Neutrophil (primary cell): ENCODE measurements around the gene RBM4B.

ENCODE experiments used
- H3K27ac ChIP-seq: fragments of 200-600 bp; sonication (generic); 2 replicates; pipeline ENCODE4 v1.5.1; 2016; ENCODE audit warnings: mild to moderate bottlenecking, moderate library complexity
- H3K27me3 ChIP-seq: fragments of 200-600 bp; sonication (generic); 2 replicates; pipeline ENCODE4 v1.6.0; 2016; ENCODE audit warnings: mild to moderate bottlenecking
- H3K36me3 ChIP-seq: fragments of 200-600 bp; sonication (generic); 2 replicates; pipeline ENCODE4 v1.5.1; 2017
- H3K4me1 ChIP-seq, 2 experiments: fragments of 200-600 bp in 1 of 2; sonication (generic) in 1 of 2; 1 replicate in 1 of 2; 2 replicates in 1 of 2; pipeline versions ENCODE4 v1.5.1 to v1.6.1; 2013 to 2016; ENCODE audit warnings: low read depth in 1 of 2, low read length in 1 of 2, mild to moderate bottlenecking in 1 of 2, moderate library complexity in 1 of 2; ENCODE audit not compliant: control insufficient read depth in 1 of 2, insufficient read depth in 1 of 2
- H3K4me3 ChIP-seq, 2 experiments: fragments of 200-600 bp in 1 of 2; sonication (generic) in 1 of 2; 1 replicate in 1 of 2; 2 replicates in 1 of 2; pipeline ENCODE4 v1.5.1; 2013 to 2016; ENCODE audit warnings: low read depth in 1 of 2, low read length in 1 of 2, mild to moderate bottlenecking in 1 of 2, moderate library complexity in 1 of 2
- H3K9me3 ChIP-seq: fragments of 200-600 bp; sonication (generic); 2 replicates; pipeline ENCODE4 v1.5.1; 2016
- CTCF ChIP-seq: fragments of 200-600 bp; sonication (generic); IDR thresholded peaks from 2 replicates; pipeline ENCODE4 v1.5.1; 2016; ENCODE audit warnings: antibody characterized with exemption

The RBM4B gene

GRCh38 chr11:66710384-66710930, 32.8 kb upstream of the RBM4B start:
- no peak overlapping the region for H3K27ac ChIP-seq
- no peaks in the 10 kb centered on the region for H3K4me1 ChIP-seq
- H3K27me3 ChIP-seq: peaks cover 7% of the 10 kb centered on the region
- TF ChIP-seq CTCF: no peak
- H3K9me3 ChIP-seq: no peaks in the 10 kb centered on the region
- H3K4me3 ChIP-seq: no peak overlapping the region
- no peaks in the 10 kb centered on the region for H3K36me3 ChIP-seq

- no peak overlapping the region for H3K4me3 ChIP-seq
- no peaks in the 10 kb centered on the region for H3K9me3 ChIP-seq
- no peaks in the 10 kb centered on the region for H3K36me3 ChIP-seq
Measured at GRCh38 chr11:66708701-66709100, 31.0 kb upstream of the RBM4B start.

DNA sequence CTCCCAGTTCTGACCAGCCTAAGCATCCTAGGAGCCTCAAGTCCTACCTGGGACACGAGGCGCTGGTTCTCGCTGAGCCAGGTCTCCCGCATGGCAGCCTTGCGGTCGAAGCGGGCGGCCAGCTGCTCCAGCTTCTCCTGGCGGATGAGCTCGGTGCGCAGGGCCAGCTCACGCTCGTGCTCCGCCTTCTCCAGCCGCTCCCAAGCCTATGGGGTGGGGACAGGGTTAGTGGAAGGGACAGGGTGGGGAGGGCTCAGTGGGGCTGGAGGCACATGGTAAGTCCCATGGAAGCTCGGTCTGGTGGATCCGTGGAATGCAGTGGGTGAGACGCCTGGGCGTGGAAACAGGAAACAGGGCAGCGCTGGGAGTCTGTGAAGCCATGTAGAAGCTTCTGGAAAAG, 30.4 kb upstream of the RBM4B start:
- H3K4me3 ChIP-seq: no peak overlapping the region
- no peak for TF ChIP-seq CTCF

More at GRCh38 chr11:66708701-66709100, 31.0 kb upstream of the RBM4B start:
- Histone ChIP-seq H3K4me1 (no peaks in the 10 kb centered on the region), H3K27me3 (peaks cover 6% of the 10 kb centered on the region), H3K27ac (no peak overlapping the region)
- no peak for TF ChIP-seq CTCF

DNA sequence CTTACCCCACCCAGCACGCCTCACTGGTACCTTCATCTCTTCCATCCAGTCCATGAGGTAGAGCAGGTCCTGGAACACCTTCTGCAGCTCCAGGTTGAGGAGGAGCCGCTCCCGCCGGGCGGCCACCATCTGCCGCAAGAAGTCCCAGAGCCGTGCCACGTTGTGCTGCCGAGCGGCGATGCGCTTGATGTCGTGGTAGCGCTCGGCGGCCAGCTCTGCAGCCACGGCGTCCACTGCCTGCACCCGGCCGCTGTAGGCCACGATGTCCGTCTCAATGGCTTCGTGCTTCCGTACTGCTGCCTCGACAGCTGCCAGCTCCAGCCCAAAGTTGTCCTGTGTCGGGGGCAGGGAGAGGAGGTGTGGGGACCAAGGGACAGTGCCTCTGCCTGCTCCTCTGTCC, 29.8 kb upstream of the RBM4B start:
- TF ChIP-seq CTCF: no peak

More for the DNA sequence above, 30.4 kb upstream of the RBM4B start:
- no peaks in the 10 kb centered on the region for H3K36me3 ChIP-seq
- H3K27me3 ChIP-seq: no peaks in the 10 kb centered on the region
- H3K9me3 ChIP-seq: no peaks in the 10 kb centered on the region
- H3K27ac ChIP-seq: no peak overlapping the region
- H3K4me1 ChIP-seq: no peaks in the 10 kb centered on the region

DNA sequence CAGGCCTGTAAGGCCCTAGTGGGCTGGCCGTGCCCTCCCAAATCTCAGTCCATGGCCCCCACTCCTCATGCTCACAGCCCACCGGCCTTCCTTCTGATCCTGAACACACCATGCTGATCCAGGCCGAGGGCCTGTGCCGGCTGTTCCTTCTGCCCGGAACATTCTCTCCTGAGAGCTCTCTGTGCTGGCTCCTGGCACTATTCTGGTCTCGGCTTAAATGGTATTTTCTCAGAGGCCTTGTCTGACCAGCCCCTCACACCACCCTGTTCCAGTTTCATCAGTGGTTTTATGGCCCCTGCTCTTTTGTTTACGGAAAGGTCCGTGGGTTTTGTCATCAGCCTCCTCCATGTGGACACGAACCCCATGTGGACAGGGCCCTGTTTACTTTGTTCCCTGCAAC, 29.3 kb upstream of the RBM4B start:
- Histone ChIP-seq H3K4me3 (no peak overlapping the region), H3K27me3 (no peaks in the 10 kb centered on the region), H3K36me3 (no peaks in the 10 kb centered on the region), H3K4me1 (no peaks in the 10 kb centered on the region), H3K9me3 (no peaks in the 10 kb centered on the region), H3K27ac (no peak overlapping the region)
- no peak for TF ChIP-seq CTCF

More for the DNA sequence above, 29.8 kb upstream of the RBM4B start:
- Histone ChIP-seq H3K4me1 (no peaks in the 10 kb centered on the region), H3K27ac (no peak overlapping the region), H3K36me3 (no peaks in the 10 kb centered on the region), H3K9me3 (no peaks in the 10 kb centered on the region), H3K4me3 (no peak overlapping the region), H3K27me3 (no peaks in the 10 kb centered on the region)
